PC-3 (cell line): ENCODE measurements around the gene GTPBP6.

Source experiments
- CTCF ChIP-seq: fragments of 300-600 bp; sonication (generic); conservative IDR thresholded peaks from 2 replicates; pipeline ENCODE4 v1.5.1; 2017; ENCODE audit warnings: antibody characterized with exemption, low read depth, mild to moderate bottlenecking, low read length
- EZH2 ChIP-seq: fragments of 300-600 bp; sonication (generic); IDR thresholded peaks from one replicate; pipeline ENCODE4 v1.6.1; 2017; ENCODE audit warnings: antibody characterized with exemption, mild to moderate bottlenecking, low read length; ENCODE audit not compliant: unreplicated experiment
- EZH2phosphoT487 ChIP-seq: fragments of 300-600 bp; sonication (generic); IDR thresholded peaks from 2 replicates; pipeline ENCODE4 v1.6.1; 2018; ENCODE audit warnings: mild to moderate bottlenecking, antibody characterized with exemption, low read length, borderline replicate concordance

DNA sequence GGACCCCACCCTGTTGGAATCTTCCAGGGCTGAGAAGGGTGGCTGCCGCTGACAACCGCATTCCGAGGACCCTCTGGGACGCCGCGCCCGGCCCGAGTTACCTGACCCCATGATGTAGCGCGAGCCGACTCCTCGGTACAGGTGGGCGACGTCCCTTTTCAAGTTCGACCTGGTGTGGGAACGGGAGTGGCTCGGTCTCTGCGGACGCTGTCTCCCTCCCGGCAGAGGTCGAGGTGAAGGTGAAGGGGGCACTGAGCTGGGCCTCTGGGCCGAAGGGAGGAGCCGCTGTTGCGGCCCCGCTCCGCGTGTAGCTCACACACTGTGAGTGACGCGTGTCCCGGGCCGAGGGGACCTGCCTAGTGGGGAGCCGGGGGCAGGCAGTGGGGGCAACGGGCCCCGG lies 4.5 kb downstream of the GTPBP6 start:
- TF ChIP-seq CTCF: no peak
- no peak for TF ChIP-seq EZH2phosphoT487
- TF ChIP-seq EZH2: no peak
